WTC11 (cell line): ENCODE data around the gene FAM50A.

Source experiments
- CREB1 ChIP-seq: sonication (generic); formaldehyde crosslinking; IDR thresholded peaks from 2 replicates; pipeline ENCODE4 v1.8.0; 2023; ENCODE audit warnings: mild to moderate bottlenecking, missing genetic modification reagents
- ETV6 ChIP-seq: sonication (generic); formaldehyde crosslinking; IDR thresholded peaks from 2 replicates; pipeline ENCODE4 v1.8.1; 2022; ENCODE audit warnings: mild to moderate bottlenecking, missing genetic modification reagents
- FOXJ3 ChIP-seq: sonication (generic); formaldehyde crosslinking; IDR thresholded peaks from 2 replicates; pipeline ENCODE4 v1.9.0; 2021; ENCODE audit warnings: missing genetic modification reagents, mild to moderate bottlenecking, borderline replicate concordance
- GRHL2 ChIP-seq: fragments of 250-450 bp; sonication (Bioruptor Pico); IDR thresholded peaks from 2 replicates; pipeline ENCODE4 v1.8.0; 2022; ENCODE audit warnings: mild to moderate bottlenecking, moderate library complexity; ENCODE audit not compliant: insufficient replicate concordance, severe bottlenecking
- KAT7 ChIP-seq: sonication (generic); formaldehyde crosslinking; IDR thresholded peaks from 2 replicates; pipeline ENCODE4 v1.8.1; 2023; ENCODE audit warnings: missing genetic modification reagents, mild to moderate bottlenecking, borderline replicate concordance
- MYBL2 ChIP-seq: sonication (generic); formaldehyde crosslinking; IDR thresholded peaks from 2 replicates; pipeline ENCODE4 v1.8.1; 2023; ENCODE audit warnings: mild to moderate bottlenecking, moderate library complexity, missing genetic modification reagents
- ZNF138 ChIP-seq: sonication (generic); formaldehyde crosslinking; conservative IDR thresholded peaks from 2 replicates; pipeline ENCODE4 v1.8.1; 2022; ENCODE audit warnings: mild to moderate bottlenecking, moderate library complexity, missing genetic modification reagents
- TF ChIP-seq, protein P1 (sequence below): sonication (generic); formaldehyde crosslinking; IDR thresholded peaks from 2 replicates; pipeline ENCODE4 v1.8.1; 2023; ENCODE audit warnings: mild to moderate bottlenecking, missing genetic modification reagents, moderate library complexity
- TF ChIP-seq, protein P2 (sequence below): fragments of 200-600 bp; IDR thresholded peaks from 2 replicates; pipeline ENCODE4 v1.8.0; 2022; ENCODE audit warnings: antibody characterized with exemption

DNA sequence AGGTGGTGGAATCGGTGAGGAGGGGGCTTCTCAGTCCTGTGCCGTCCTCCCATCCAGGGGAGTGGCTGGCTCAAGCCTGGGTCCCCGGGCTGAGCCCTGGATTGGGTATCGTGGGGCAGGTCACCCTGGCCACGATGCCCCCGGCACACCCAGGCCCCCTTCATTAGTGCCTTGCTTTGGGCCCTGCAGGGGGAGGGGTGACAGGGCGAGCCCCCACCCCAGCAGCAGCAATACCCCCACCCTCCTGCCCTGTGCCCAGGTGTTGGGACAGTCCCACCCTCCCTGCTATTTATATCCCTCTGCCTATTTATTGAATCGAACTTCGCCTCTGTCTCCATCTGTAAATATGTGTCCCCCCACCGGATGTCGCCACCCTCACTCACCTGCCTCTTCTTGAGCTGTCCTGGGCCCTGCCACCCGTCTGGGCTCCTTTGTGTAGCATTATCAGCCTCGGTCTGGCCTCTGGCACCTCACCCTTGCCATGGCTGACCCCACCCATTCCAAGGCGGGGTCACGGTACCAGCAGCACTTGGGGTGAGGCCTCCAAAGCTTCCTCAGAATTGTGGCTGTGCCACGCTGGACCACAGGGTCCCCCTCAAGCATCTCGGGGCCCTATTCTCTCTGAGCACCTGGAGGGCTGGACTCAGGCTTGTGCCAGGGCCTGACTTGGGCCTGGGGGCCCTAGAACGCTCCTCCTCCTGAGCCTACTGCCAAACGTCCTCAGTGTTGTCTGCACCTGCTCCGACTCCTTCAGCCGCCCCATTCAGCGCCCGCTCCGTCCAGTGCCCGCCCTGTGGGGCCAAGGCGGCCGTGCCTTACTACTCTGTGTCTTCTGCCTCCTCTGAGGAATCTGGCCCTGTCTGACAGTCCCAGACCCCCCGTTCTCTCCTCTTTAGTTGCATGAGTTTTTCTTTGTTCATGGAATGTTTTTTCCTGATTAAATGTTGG is 29.0 kb downstream of the FAM50A start:
- no peak for TF ChIP-seq CREB1 (CRISPR knock-in tag)
- TF ChIP-seq ZNF138 (CRISPR knock-in tag): no peak
- TF ChIP-seq, protein P1, sequence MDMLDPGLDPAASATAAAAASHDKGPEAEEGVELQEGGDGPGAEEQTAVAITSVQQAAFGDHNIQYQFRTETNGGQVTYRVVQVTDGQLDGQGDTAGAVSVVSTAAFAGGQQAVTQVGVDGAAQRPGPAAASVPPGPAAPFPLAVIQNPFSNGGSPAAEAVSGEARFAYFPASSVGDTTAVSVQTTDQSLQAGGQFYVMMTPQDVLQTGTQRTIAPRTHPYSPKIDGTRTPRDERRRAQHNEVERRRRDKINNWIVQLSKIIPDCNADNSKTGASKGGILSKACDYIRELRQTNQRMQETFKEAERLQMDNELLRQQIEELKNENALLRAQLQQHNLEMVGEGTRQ (CRISPR knock-in tag): no peak
- TF ChIP-seq ETV6 (CRISPR knock-in tag): no peak
- TF ChIP-seq, protein P2, sequence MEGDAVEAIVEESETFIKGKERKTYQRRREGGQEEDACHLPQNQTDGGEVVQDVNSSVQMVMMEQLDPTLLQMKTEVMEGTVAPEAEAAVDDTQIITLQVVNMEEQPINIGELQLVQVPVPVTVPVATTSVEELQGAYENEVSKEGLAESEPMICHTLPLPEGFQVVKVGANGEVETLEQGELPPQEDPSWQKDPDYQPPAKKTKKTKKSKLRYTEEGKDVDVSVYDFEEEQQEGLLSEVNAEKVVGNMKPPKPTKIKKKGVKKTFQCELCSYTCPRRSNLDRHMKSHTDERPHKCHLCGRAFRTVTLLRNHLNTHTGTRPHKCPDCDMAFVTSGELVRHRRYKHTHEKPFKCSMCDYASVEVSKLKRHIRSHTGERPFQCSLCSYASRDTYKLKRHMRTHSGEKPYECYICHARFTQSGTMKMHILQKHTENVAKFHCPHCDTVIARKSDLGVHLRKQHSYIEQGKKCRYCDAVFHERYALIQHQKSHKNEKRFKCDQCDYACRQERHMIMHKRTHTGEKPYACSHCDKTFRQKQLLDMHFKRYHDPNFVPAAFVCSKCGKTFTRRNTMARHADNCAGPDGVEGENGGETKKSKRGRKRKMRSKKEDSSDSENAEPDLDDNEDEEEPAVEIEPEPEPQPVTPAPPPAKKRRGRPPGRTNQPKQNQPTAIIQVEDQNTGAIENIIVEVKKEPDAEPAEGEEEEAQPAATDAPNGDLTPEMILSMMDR: no peak
- TF ChIP-seq FOXJ3 (CRISPR knock-in tag): no peak
- no peak for TF ChIP-seq GRHL2 (CRISPR knock-in tag)
- no peak for TF ChIP-seq MYBL2
- no peak for TF ChIP-seq KAT7 (CRISPR knock-in tag)
